PC-9 (cell line): ENCODE measurements around the gene TUT4. TPM values are rescaled to one million over a fixed set of nuclear protein-coding genes. Genes with fewer than 3 reads are reported as not detected.

ENCODE experiments used
- BruUV-seq: library from RNA; stranded (reverse); fragments of 400-500 nt; replicated peaks from 2 replicates; lab custom pipeline; 2021; lab: Mats Ljungman, UMichigan
- CTCF ChIA-PET: fragments of 300-600 bp; sonication (Branson Sonifier 250); formaldehyde crosslinking; loops from one replicate; lab custom pipeline; 2022; ENCODE audit warnings: antibody characterized with exemption; lab: Charles Lee
- POLR2A ChIA-PET: fragments of 300-600 bp; sonication (Branson Sonifier 250); formaldehyde crosslinking; loops from one replicate; lab custom pipeline; 2022; ENCODE audit warnings: antibody characterized with exemption; ENCODE audit not compliant: unreplicated experiment; lab: Charles Lee
- DNase-seq, 2 experiments: peaks; one replicate each; pipeline versions ENCODE4 v3.0.0 to v3.0.0-alpha.2; 2015 to 2022; ENCODE audit warnings: mixed read lengths in 1 of 2
- H2AFZ ChIP-seq: fragments of 200-600 bp; sonication (generic); 2 replicates; pipeline ENCODE4 v1.8.1; 2017; ENCODE audit warnings: antibody characterized with exemption
- H3F3A ChIP-seq: fragments of 200-600 bp; sonication (generic); 2 replicates; pipeline ENCODE4 v1.8.1; 2017; ENCODE audit warnings: antibody characterized with exemption, mild to moderate bottlenecking, low read depth; ENCODE audit not compliant: insufficient read depth
- H3K27ac ChIP-seq: fragments of 200-600 bp; sonication (generic); 2 replicates; pipeline ENCODE4 v1.6.1; 2016; ENCODE audit warnings: mixed run types
- H3K27me3 ChIP-seq: fragments of 200-600 bp; sonication (generic); 2 replicates; pipeline ENCODE4 v1.6.1; 2016; ENCODE audit warnings: low read depth, mixed run types; ENCODE audit not compliant: insufficient read depth
- H3K36me3 ChIP-seq: fragments of 200-600 bp; sonication (generic); 2 replicates; pipeline ENCODE4 v1.6.1; 2016; ENCODE audit warnings: low read depth, mixed run types
- H3K4me1 ChIP-seq: fragments of 200-600 bp; sonication (generic); replicated peaks from 2 replicates; pipeline ENCODE4 v1.6.1; 2016; ENCODE audit warnings: mixed run types; ENCODE audit not compliant: insufficient read depth
- H3K4me2 ChIP-seq: fragments of 200-600 bp; sonication (generic); 2 replicates; pipeline ENCODE4 v1.6.1; 2017; ENCODE audit warnings: mixed run types
- H3K4me3 ChIP-seq: fragments of 200-600 bp; sonication (generic); 2 replicates; pipeline ENCODE4 v1.6.1; 2016; ENCODE audit warnings: mixed run types
- H3K79me2 ChIP-seq: fragments of 200-600 bp; sonication (generic); 2 replicates; pipeline ENCODE4 v1.6.1; 2017; ENCODE audit warnings: low read depth, mixed run types
- H3K9me2 ChIP-seq: fragments of 200-600 bp; sonication (generic); 2 replicates; pipeline ENCODE4 v1.8.1; 2017; ENCODE audit warnings: mild to moderate bottlenecking; ENCODE audit not compliant: insufficient read depth
- H3K9me3 ChIP-seq: fragments of 200-600 bp; sonication (generic); 2 replicates; pipeline ENCODE4 v1.8.1; 2016; ENCODE audit warnings: low read depth; ENCODE audit not compliant: insufficient read depth
- H4K20me1 ChIP-seq: fragments of 200-600 bp; sonication (generic); 2 replicates; pipeline ENCODE4 v1.8.1; 2017; ENCODE audit not compliant: insufficient read depth
- CTCF ChIP-seq: fragments of 200-600 bp; sonication (generic); conservative IDR thresholded peaks from 2 replicates; pipeline ENCODE4 v1.6.1; 2017; ENCODE audit warnings: mixed run types, antibody characterized with exemption, mild to moderate bottlenecking, moderate library complexity
- EZH2 ChIP-seq: fragments of 200-600 bp; sonication (generic); IDR thresholded peaks from 2 replicates; pipeline ENCODE4 v1.8.0; 2017; ENCODE audit warnings: antibody characterized with exemption, low read depth
- intact Hi-C: fragments of 100-400 bp; cut with micrococcal nuclease; formaldehyde crosslinking; loops from one replicate; pipeline ENCODE4 v1.10.0; 2022; ENCODE audit not compliant: unreplicated experiment
- total RNA-seq: library from RNA; stranded (reverse); gene quantifications from 2 replicates; pipeline ENCODE4 v1.2.3, GENCODE V29; 2021

TUT4 gene
- total RNA-seq, 1 experiment from 2014 or later = 78.3 TPM

GRCh38 chr1:52385376-52385775 is 167.5 kb downstream of the TUT4 start:
- no peaks in the 10 kb centered on the region for H3K9me3 ChIP-seq
- no TSS peak for BruUV-seq
- H3K27ac ChIP-seq = no peak overlapping the region
- no peak overlapping the region for H3K4me3 ChIP-seq
- H3F3A ChIP-seq = no peaks in the 10 kb centered on the region
- H3K4me2 ChIP-seq = no peak overlapping the region
- ChIA-PET CTCF (no interaction called here), POLR2A (no interaction called here)
- no peaks in the 10 kb centered on the region for H3K4me1 ChIP-seq
- DNase-seq = no peak
- no peaks in the 10 kb centered on the region for H3K9me2 ChIP-seq
- H3K79me2 ChIP-seq = no peaks in the 10 kb centered on the region
- H4K20me1 ChIP-seq = no peaks in the 10 kb centered on the region
- no peaks in the 10 kb centered on the region for H3K27me3 ChIP-seq
- intact Hi-C loops = no loop called here
- no peak overlapping the region for H2AFZ ChIP-seq
- H3K36me3 ChIP-seq = 0 out of 2 replicates have a peak, but pooled peaks cover 5% of the 10 kb centered on the region
- no peak for TF ChIP-seq CTCF
- no peak for TF ChIP-seq EZH2

Other genes with a start within 250 kb of the TUT4 start
- 33.4 and 38.8 TPM in 2 replicates for gene CC2D1B, start 186.9 kb downstream of the TUT4 start, total RNA-seq
- 17.6 and 21.2 TPM in 2 replicates for gene ORC1, start 148.7 kb downstream of the TUT4 start, total RNA-seq
- 57.2 and 59.2 TPM in 2 replicates for gene PRPF38A, start 148.5 kb downstream of the TUT4 start, total RNA-seq
- 0.43 TPM in 1 of 2 replicates, not detected in the other for gene GPX7, start 49.3 kb upstream of the TUT4 start, total RNA-seq
- not detected in 2 replicates for gene SHISAL2A, start 80.1 kb upstream of the TUT4 start, total RNA-seq
- gene COA7, start 145.3 kb upstream of the TUT4 start, total RNA-seq = 19.8 and 20.7 TPM in 2 replicates
- 18.6 and 21.4 TPM in 2 replicates for gene ZYG11B, start 173.4 kb upstream of the TUT4 start, total RNA-seq